ENCODE results near the gene HNRNPLL. TPM values are rescaled to one million over a fixed set of nuclear protein-coding genes. Genes with fewer than 3 reads are reported as not detected.
A peak's percentile ranks its signal among the peaks of the same experiment; 100 is the strongest.

Gene HNRNPLL
- total and polyA plus RNA-seq, 8 donors: 4.9 to 20.8 (median 14.3) TPM

DNA sequence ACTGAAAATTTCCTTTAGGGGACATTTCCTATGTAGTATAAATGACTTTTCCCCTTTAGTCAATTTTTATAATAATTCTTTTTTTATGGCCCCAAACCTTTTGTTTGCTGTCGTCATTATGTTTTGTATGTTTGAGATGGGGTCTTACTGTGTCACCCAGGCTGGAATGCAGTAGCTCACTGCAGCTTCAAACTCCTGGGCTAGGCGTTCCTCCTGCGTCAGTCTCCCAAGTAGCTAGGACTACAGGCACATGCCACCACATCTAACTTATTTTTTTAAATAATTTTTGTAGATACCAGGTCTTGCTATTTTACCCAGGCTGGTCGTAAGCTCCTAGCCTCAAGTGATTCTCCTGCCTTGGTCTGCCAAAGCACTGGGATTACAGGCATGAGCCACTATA is 32.4 kb upstream of the HNRNPLL start:
- ATAC-seq: no peak
- Histone ChIP-seq H3K4me1 (no peaks in the 10 kb centered on the region), H3K27me3 (no peaks in the 10 kb centered on the region), H3K4me3 (no peak overlapping the region), H3K36me3 (no peaks in the 10 kb centered on the region), H3K27ac (no peak overlapping the region), H3K9me3 (no peaks in the 10 kb centered on the region)
- TF ChIP-seq, protein P1, sequence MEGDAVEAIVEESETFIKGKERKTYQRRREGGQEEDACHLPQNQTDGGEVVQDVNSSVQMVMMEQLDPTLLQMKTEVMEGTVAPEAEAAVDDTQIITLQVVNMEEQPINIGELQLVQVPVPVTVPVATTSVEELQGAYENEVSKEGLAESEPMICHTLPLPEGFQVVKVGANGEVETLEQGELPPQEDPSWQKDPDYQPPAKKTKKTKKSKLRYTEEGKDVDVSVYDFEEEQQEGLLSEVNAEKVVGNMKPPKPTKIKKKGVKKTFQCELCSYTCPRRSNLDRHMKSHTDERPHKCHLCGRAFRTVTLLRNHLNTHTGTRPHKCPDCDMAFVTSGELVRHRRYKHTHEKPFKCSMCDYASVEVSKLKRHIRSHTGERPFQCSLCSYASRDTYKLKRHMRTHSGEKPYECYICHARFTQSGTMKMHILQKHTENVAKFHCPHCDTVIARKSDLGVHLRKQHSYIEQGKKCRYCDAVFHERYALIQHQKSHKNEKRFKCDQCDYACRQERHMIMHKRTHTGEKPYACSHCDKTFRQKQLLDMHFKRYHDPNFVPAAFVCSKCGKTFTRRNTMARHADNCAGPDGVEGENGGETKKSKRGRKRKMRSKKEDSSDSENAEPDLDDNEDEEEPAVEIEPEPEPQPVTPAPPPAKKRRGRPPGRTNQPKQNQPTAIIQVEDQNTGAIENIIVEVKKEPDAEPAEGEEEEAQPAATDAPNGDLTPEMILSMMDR (IDR thresholded peaks at IDR 0.05): no peak
- intact Hi-C loops (cut with DNase I): no loop called here
- no peak for FAIRE-seq
- 90 to 92% methylated on average over 4 of the region's 4 CpGs for WGBS, 2 donors
- DNase-seq: no peak

DNA sequence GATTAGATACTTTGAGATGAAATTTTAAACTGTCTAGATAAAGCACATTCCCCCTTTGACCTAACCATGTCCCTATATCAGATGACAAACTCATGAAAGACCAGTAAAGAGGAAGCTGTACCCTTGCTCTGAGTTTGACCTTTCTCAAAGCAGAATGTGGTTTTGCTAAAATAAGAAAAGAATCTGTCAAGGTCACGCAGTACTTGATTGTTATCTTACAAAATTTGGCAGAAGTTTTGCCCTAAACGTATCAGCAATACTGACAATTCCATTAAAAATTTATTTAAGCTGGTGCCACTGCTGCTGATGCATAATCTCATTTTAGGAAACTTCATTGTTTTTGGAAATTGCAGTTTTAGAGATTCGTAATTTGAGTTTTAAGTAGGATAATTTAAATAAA is 32.0 kb upstream of the HNRNPLL start:
- no peak overlapping the region for H3K4me3 ChIP-seq
- H3K27ac ChIP-seq: no peak overlapping the region
- intact Hi-C loops (cut with DNase I): no loop called here
- TF ChIP-seq, protein P1 (IDR thresholded peaks at IDR 0.05): no peak
- 27 to 28% methylated on average over 3 of the region's 3 CpGs for WGBS, 2 donors
- H3K36me3 ChIP-seq: no peaks in the 10 kb centered on the region
- FAIRE-seq (no peak), DNase-seq (no peak), ATAC-seq (peak in 1 of 4 donors; percentile 21)
- no peaks in the 10 kb centered on the region for H3K27me3 ChIP-seq
- no peaks in the 10 kb centered on the region for H3K9me3 ChIP-seq
- no peaks in the 10 kb centered on the region for H3K4me1 ChIP-seq

DNA sequence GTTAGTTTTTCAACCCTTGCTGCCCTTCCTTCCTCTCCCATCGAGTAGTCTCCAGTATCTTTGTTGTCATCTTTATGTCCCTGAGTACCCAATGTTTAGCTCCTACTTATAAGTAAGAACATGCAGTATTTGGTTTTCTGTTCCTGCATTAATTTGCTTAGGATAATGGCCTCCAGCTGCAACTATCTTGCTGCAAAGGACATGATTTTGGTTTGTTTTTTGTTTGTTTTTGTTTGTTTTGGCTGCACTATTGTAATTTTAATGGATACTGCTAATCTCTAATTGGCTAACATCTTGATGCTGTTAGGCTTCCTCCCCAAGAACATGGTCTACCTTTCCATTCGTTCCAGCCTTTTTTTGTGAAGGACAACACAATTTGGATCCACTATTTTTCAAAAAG is 31.2 kb upstream of the HNRNPLL start:
- no peak for DNase-seq
- H3K36me3 ChIP-seq: no peaks in the 10 kb centered on the region
- 34 to 57% methylated on average over 2 of the region's 2 CpGs for WGBS, 2 donors
- no peak overlapping the region for H3K4me3 ChIP-seq
- no peaks in the 10 kb centered on the region for H3K27me3 ChIP-seq
- H3K27ac ChIP-seq: no peak overlapping the region
- H3K9me3 ChIP-seq: no peaks in the 10 kb centered on the region
- intact Hi-C loops (cut with DNase I): no loop called here
- ATAC-seq: no peak
- H3K4me1 ChIP-seq: no peaks in the 10 kb centered on the region
- no peak for FAIRE-seq
- TF ChIP-seq, protein P1 (IDR thresholded peaks at IDR 0.05): no peak

DNA sequence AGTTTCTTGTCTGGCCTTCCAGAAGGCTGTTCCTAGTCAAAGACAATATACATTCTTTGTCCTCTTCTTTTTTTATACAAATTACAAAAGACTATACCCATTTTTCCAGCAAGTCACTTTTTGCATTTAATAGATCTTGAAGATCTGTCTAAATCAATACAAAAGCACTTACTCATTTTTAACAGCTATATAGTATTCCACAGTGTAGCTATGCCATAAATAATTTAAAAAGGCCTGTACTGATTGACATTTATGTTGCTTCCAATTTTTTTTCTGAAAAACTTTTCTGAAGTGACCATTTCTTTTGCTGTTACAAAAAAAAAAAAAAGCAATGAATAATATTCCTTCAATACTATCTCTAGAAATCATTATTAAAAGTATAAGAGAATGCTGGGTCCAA is 30.3 kb upstream of the HNRNPLL start:
- TF ChIP-seq, protein P1 (IDR thresholded peaks at IDR 0.05): no peak
- no peaks in the 10 kb centered on the region for H3K36me3 ChIP-seq
- FAIRE-seq: no peak

DNA sequence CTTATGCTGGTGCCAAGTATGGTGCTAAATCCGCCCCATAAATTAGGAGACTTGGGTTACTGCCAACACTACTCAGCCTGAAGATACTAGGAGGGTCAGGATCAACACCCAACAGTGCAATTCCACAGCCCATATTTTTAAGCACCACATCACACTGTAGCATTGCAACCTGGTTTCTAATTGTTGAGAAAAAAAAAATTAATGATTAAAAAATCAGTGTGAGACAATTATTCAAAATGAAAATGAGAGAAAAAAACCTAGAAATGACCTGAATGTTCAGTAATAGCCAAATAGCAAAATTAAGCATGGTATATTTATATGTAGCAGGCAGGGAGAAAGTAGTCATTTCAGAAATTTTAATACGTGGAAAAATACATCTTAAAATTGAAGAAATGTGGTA is 29.2 kb upstream of the HNRNPLL start:
- FAIRE-seq (no peak), ATAC-seq (no peak), DNase-seq (no peak)
- WGBS, 2 donors: 77 to 79% methylated on average over 2 of the region's 2 CpGs
- Histone ChIP-seq H3K27ac (no peak overlapping the region), H3K4me1 (peaks cover 0 to 5% (median 0%) of the 10 kb centered on the region in 3 donors), H3K27me3 (no peaks in the 10 kb centered on the region), H3K36me3 (no peaks in the 10 kb centered on the region), H3K9me3 (no peaks in the 10 kb centered on the region), H3K4me3 (no peak overlapping the region)
- TF ChIP-seq, protein P1 (IDR thresholded peaks at IDR 0.05): no peak
- intact Hi-C loops (cut with DNase I): no loop called here

More for the DNA sequence above, 30.3 kb upstream of the HNRNPLL start:
- DNase-seq: no peak
- intact Hi-C loops (cut with DNase I): no loop called here
- ATAC-seq: no peak
- H3K9me3 ChIP-seq: no peaks in the 10 kb centered on the region
- H3K27ac ChIP-seq: no peak overlapping the region
- no peaks in the 10 kb centered on the region for H3K4me1 ChIP-seq
- no peak overlapping the region for H3K4me3 ChIP-seq
- no peaks in the 10 kb centered on the region for H3K27me3 ChIP-seq
